ENCODE data around the gene CSH1. TPM values are rescaled to one million over a fixed set of nuclear protein-coding genes. Genes with fewer than 3 reads are reported as not detected.

The CSH1 gene
- total RNA-seq, 1 experiment from 2014 or later = not detected

DNA sequence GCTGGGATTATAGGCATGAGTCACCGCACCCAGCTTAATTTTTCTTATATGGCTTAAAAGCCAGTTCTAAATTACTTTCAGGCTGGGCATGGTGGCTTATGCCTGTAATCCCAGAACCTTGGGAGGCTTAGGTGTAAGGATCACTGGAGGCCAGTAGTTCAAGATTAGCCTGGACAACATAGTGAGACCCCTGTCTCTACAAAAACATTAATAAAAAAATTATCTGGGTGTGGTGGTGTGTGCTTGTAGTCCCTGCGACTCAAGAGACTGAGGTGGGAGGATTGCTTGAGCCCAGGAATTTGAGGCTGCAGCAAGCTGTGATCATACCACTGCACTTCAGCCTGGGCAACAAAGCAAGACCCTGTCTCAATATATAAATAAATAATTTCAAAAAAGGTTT lies 43.1 kb downstream of the CSH1 start:
- no peak overlapping the region for H2BK120ac ChIP-seq (ENCODE audit: low read depth, low read length, poor library complexity, severe bottlenecking)
- H3K23me2 ChIP-seq (ENCODE audit: insufficient read length, low read depth, low read length, poor library complexity, severe bottlenecking) = no peaks in the 10 kb centered on the region
- H3K4me2 ChIP-seq (ENCODE audit: insufficient read depth, insufficient read length, low read length) = no peak overlapping the region
- no peak overlapping the region for H3K9ac ChIP-seq (ENCODE audit: extremely low read depth, insufficient read length, low read length)
- H4K91ac ChIP-seq (ENCODE audit: insufficient read length, low read depth, low read length) = no peak overlapping the region
- Mint-ChIP-seq H3K27me3 (ENCODE audit: low read depth) (peaks cover 49% of the 10 kb centered on the region), H3K36me3 (ENCODE audit: insufficient read depth in 1 of 3, low read depth in 3 of 3) (peaks cover 0 to 5% (median under 1%) of the 10 kb centered on the region in 3 experiments; a peak in 4 of 7 replicates), H3K4me1 (peaks cover 2% of the 10 kb centered on the region in 2 experiments; a peak in 1 of 4 replicates), H3K4me3 (no peak overlapping the region; a peak in 1 of 5 replicates), H3K27ac (no peak overlapping the region), H3K9me3 (peaks cover 5 to 10% of the 10 kb centered on the region in 2 experiments)
- H4K5ac ChIP-seq (ENCODE audit: insufficient read length, low read depth, low read length) = no peak overlapping the region
- TF ChIP-seq, protein P1, sequence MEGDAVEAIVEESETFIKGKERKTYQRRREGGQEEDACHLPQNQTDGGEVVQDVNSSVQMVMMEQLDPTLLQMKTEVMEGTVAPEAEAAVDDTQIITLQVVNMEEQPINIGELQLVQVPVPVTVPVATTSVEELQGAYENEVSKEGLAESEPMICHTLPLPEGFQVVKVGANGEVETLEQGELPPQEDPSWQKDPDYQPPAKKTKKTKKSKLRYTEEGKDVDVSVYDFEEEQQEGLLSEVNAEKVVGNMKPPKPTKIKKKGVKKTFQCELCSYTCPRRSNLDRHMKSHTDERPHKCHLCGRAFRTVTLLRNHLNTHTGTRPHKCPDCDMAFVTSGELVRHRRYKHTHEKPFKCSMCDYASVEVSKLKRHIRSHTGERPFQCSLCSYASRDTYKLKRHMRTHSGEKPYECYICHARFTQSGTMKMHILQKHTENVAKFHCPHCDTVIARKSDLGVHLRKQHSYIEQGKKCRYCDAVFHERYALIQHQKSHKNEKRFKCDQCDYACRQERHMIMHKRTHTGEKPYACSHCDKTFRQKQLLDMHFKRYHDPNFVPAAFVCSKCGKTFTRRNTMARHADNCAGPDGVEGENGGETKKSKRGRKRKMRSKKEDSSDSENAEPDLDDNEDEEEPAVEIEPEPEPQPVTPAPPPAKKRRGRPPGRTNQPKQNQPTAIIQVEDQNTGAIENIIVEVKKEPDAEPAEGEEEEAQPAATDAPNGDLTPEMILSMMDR (conservative IDR thresholded peaks at IDR 0.05) = no peak
- no peak overlapping the region for H3K23ac ChIP-seq (ENCODE audit: insufficient read length, low read depth, low read length)
- no peak overlapping the region for H2BK5ac ChIP-seq (ENCODE audit: insufficient read length, low read length)
- no peaks in the 10 kb centered on the region for H3K4me1 ChIP-seq (ENCODE audit: insufficient read depth, low read length)
- H3K79me2 ChIP-seq (ENCODE audit: insufficient read depth, low read length) = no peaks in the 10 kb centered on the region
- H3K14ac ChIP-seq (ENCODE audit: insufficient read depth, low read length) = no peak overlapping the region
- WGBS (ENCODE audit: extremely low coverage, insufficient read length, low lambda C conversion rate) = no CpG with 5 or more reads among the region's 2 CpGs
- no peak overlapping the region for H3T11ph ChIP-seq (ENCODE audit: low read length)
- H2AK5ac ChIP-seq (ENCODE audit: insufficient read length, low read length) = no peak overlapping the region
- no peak overlapping the region for H2BK15ac ChIP-seq (ENCODE audit: low read depth, low read length)
- H2BK20ac ChIP-seq (ENCODE audit: low read depth, low read length, poor library complexity, severe bottlenecking) = no peak overlapping the region
- no peaks in the 10 kb centered on the region for H3K9me3 ChIP-seq (ENCODE audit: control insufficient read depth, low read depth, low read length)
- no peaks in the 10 kb centered on the region for H4K20me1 ChIP-seq (ENCODE audit: control insufficient read depth, insufficient read depth, insufficient read length)
- H2AFZ ChIP-seq (ENCODE audit: low read length) = no peak overlapping the region
- H3K27ac ChIP-seq (ENCODE audit: insufficient read length, low read depth, low read length) = no peak overlapping the region
- no peak overlapping the region for H3K4ac ChIP-seq (ENCODE audit: low read depth, low read length)
- no peak for DNase-seq
- no peaks in the 10 kb centered on the region for H3K79me1 ChIP-seq (ENCODE audit: insufficient read depth, low read depth, low read length, poor library complexity, severe bottlenecking)
- H4K8ac ChIP-seq (replicated peaks; ENCODE audit: insufficient read length, low read depth, low read length) = no peak overlapping the region
- no peak overlapping the region for H2BK12ac ChIP-seq (ENCODE audit: insufficient read length, low read depth, low read length)
- H3K18ac ChIP-seq (ENCODE audit: insufficient read length, low read depth, low read length) = no peak overlapping the region
- no peaks in the 10 kb centered on the region; the same call in 1 of the 2 replicates for H3K27me3 ChIP-seq (ENCODE audit: insufficient read depth, low read length)
- no peak overlapping the region for H3K56ac ChIP-seq (ENCODE audit: insufficient read length, low read depth, low read length)
